GM12801 (cell line): ENCODE measurements around the gene RALGAPA2.

Experiments used
- TF ChIP-seq, protein P1 (sequence below): IDR thresholded peaks from one replicate; pipeline ENCODE4 v1.5.1; 2011; ENCODE audit warnings: control low read depth; ENCODE audit not compliant: insufficient read length; ENCODE audit errors: extremely low read depth

The RALGAPA2 gene

DNA sequence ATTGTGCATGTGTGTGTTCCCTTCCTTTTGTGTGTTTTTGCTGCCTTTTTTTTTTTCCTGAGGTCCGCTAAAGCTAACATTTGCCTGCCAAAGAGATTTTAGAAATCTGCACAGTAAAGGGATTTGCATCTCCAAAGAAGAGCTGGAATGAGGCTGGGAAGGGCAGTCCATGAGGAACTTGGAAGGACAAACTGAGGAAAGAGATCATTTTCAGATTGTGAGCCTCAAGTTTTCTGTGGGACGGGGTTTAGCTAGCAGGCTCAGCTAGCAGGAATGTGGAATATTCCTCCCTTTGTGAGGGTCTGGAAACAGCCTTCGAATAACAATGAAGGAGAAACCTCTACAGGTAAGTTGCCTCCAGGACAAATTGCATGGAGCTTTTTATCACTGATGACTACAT is 340.8 kb downstream of the RALGAPA2 start:
- TF ChIP-seq, protein P1, sequence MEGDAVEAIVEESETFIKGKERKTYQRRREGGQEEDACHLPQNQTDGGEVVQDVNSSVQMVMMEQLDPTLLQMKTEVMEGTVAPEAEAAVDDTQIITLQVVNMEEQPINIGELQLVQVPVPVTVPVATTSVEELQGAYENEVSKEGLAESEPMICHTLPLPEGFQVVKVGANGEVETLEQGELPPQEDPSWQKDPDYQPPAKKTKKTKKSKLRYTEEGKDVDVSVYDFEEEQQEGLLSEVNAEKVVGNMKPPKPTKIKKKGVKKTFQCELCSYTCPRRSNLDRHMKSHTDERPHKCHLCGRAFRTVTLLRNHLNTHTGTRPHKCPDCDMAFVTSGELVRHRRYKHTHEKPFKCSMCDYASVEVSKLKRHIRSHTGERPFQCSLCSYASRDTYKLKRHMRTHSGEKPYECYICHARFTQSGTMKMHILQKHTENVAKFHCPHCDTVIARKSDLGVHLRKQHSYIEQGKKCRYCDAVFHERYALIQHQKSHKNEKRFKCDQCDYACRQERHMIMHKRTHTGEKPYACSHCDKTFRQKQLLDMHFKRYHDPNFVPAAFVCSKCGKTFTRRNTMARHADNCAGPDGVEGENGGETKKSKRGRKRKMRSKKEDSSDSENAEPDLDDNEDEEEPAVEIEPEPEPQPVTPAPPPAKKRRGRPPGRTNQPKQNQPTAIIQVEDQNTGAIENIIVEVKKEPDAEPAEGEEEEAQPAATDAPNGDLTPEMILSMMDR: no peak

DNA sequence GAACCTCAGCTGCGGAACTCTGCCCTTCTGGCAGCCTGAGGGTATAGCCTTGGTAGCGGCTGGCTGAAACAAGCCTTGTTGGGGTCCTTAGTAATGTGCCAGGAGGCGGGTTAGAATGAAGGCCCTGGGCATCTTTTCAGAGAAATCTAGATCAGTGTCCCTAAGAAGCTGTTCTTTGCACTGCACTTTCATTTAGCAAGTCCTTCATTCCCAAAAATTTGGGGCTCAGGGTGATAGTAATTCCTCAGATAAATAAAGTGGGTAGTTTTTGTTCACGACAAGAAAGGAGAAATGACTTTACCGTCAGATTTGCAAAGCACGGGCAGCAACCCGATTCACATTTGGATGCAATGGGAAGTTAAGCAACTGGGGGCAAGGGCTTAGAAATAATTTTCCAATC is 341.4 kb downstream of the RALGAPA2 start:
- TF ChIP-seq, protein P1: no peak

DNA sequence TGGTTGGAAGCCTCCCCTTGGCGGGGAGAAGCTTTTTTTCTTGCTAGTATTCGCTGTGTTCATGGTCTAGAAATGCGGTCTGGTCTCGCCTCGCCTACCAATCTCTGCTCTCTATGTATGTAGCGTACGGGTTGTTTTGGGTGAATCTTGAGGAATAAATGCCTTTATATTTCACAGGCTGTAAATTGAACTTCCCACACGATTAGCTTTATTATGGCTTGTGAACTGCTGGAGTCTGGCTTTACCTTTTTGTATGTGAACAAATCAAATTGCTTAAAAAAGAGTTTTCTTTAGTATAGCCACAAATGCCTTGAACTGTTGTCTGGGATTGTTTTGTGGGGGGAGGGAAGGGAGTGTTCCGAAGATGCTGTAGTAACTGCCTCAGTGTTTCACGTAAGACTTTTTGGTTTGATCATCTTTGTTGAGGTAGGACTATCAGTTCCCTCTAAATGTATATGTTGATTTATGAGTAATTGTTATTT is 342.3 kb downstream of the RALGAPA2 start:
- TF ChIP-seq, protein P1: no peak

DNA sequence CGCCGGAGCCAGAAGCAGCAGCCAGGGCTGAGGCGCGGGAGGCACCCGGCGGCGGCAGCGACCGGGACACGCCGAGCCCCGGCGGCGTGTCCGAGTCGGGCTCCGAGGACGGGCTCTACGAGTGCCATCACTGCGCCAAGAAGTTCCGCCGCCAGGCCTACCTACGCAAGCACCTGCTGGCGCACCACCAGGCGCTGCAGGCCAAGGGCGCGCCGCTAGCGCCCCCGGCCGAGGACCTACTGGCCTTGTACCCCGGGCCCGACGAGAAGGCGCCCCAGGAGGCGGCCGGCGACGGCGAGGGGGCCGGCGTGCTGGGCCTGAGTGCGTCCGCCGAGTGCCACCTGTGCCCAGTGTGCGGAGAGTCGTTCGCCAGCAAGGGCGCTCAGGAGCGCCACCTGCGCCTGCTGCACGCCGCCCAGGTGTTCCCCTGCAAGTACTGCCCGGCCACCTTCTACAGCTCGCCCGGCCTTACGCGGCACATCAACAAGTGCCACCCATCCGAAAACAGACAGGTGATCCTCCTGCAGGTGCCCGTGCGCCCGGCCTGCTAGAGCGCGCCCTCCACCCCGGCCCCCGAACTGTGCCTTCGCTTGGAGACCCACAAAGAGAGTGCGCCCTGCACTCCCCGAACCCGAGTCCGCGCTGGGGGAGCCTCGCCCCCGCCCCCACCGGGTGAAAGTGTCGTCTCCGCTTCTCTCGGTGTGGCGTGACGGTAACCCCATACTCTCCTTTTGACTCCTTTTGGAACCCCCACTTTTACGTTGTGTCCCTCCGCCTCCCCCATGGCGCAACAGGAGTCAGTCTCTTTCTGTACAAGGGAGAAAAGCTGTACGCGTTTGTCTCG is 343.0 kb downstream of the RALGAPA2 start:
- TF ChIP-seq, protein P1: no peak

DNA sequence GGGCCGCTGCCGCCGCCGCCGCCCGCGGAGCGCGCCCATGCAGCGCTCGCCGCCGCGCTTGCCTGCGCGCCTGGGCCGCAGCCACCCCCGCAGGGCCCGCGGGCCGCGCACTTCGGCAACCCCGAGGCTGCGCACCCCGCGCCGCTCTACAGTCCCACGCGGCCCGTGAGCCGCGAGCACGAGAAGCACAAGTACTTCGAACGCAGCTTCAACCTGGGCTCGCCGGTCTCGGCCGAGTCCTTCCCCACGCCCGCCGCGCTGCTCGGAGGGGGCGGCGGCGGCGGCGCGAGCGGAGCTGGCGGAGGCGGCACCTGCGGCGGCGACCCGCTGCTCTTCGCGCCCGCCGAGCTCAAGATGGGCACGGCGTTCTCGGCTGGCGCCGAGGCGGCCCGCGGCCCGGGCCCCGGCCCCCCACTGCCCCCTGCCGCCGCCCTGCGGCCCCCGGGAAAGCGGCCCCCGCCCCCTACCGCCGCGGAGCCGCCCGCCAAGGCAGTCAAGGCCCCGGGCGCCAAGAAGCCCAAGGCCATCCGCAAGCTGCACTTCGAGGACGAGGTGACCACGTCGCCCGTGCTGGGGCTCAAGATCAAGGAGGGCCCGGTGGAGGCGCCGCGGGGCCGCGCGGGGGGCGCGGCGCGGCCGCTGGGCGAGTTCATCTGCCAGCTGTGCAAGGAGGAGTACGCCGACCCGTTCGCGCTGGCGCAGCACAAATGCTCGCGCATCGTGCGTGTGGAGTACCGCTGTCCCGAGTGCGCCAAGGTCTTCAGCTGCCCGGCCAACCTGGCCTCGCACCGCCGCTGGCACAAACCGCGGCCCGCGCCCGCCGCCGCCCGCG is 343.8 kb downstream of the RALGAPA2 start:
- TF ChIP-seq, protein P1: no peak

DNA sequence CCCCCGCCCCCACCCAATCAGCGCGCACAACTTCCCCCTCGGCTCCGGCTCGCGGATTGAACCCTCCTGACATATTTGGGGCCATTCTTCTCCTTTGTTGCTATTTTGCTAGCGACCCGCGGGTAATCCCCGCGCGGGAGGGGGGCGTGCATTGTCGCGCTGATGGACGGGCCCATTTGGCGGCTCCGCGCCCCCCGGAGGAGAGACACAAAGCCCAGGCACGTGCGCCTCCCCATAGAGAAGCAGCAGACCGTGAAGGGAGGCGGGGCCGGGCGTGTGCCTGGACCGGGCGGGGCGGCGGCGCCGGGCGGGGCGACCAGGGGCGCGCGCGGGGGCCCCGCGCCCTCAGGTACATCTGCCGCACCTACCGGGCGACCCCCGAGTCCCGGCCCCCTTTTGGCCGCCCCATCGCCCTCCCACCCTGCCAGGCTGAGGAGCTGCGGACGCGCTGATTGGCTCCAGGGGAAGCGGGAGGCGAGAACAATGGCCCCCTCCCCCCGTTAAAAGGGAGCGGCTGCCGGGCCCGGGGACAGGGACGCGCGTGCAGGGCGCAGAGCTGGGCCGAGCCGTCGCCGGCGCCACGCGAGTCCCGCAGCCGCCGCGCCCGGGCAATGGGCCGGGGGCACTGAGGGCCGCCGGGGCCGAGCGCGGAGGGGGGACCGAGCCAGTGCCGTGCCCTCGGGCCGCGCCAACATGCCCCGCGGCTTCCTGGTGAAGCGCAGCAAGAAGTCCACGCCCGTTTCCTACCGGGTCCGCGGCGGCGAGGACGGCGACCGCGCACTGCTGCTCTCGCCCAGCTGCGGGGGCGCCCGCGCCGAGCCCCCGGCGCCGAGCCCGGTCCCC is 344.6 kb downstream of the RALGAPA2 start, which contains the start of gene INSM1:
TSS of gene INSM1 (plus strand) at position 530 of the 843 bp plus-strand sequence. CDS start at position 694, 164 bp downstream.
- TF ChIP-seq, protein P1: no peak
